Stimulated activated naive B cell treated with anti-CD40 and anti-IgM and Interleukin-4, amounts not matched to agents 10 μg/mL and 1 μg/mL and 100 μg/mL, for 72 hours (primary cell): ENCODE measurements around the gene ARHGAP25.

Experiments used
- ATAC-seq, 2 donors: fragments of 150-1000 bp; cut with Tn5 transposase; replicated peaks; 2 replicates each; pipeline ENCODE4 v1.10.0; 2021; ENCODE audit warnings: moderate library complexity in 1 of 2
- DNase-seq: peaks from one replicate; pipeline ENCODE4 v3.0.0; 2021
- H3K27ac Mint-ChIP-seq: one replicate; pipeline ENCODE4 v1.8.0; 2022; ENCODE audit warnings: mild to moderate bottlenecking, mixed read lengths
- H3K27me3 Mint-ChIP-seq, 2 donors: one replicate each; pipeline ENCODE4 v1.8.0; 2022; ENCODE audit warnings: mixed read lengths in 2 of 2
- H3K36me3 Mint-ChIP-seq, 2 donors: one replicate each; pipeline ENCODE4 v1.8.0; 2022; ENCODE audit warnings: mixed read lengths in 2 of 2, mild to moderate bottlenecking in 1 of 2
- H3K4me1 Mint-ChIP-seq, 2 donors: one replicate each; pipeline ENCODE4 v1.8.0; 2022; ENCODE audit warnings: mixed read lengths in 2 of 2, mild to moderate bottlenecking in 1 of 2
- H3K4me3 Mint-ChIP-seq, 2 donors: one replicate each; pipeline ENCODE4 v1.8.0; 2022; ENCODE audit warnings: mild to moderate bottlenecking in 2 of 2, mixed read lengths in 2 of 2, moderate library complexity in 1 of 2
- H3K9me3 Mint-ChIP-seq, 2 donors: one replicate each; pipeline ENCODE4 v1.8.0; 2022; ENCODE audit warnings: mixed read lengths in 2 of 2, mild to moderate bottlenecking in 1 of 2

Gene ARHGAP25

GRCh38 chr2:68741805-68742306 lies 7.2 kb downstream of the ARHGAP25 start:
- Mint-ChIP-seq H3K4me1 (peaks cover 60 to 83% of the 10 kb centered on the region in 2 donors), H3K36me3 (peaks cover 51 to 78% of the 10 kb centered on the region in 2 donors), H3K27me3 (no peaks in the 10 kb centered on the region), H3K27ac (peak overlapping the region; percentile 43), H3K9me3 (peaks cover 0 to 6% of the 10 kb centered on the region in 2 donors), H3K4me3 (peak overlapping the region; percentile 70 to 81)
- no peak for ATAC-seq
- DNase-seq = no peak

- Mint-ChIP-seq H3K27ac (peak overlapping the region; percentile 79), H3K9me3 (peaks cover 0 to 6% of the 10 kb centered on the region in 2 donors), H3K4me3 (peak overlapping the region; percentile 46 to 65), H3K4me1 (peaks cover 68 to 88% of the 10 kb centered on the region in 2 donors), H3K36me3 (peaks cover 57 to 84% of the 10 kb centered on the region in 2 donors), H3K27me3 (no peaks in the 10 kb centered on the region)
- ATAC-seq (peak; percentile 60 to 69), DNase-seq (no peak)
Measured at GRCh38 chr2:68742626-68743415, 8.2 kb downstream of the ARHGAP25 start.

- Mint-ChIP-seq H3K27me3 (no peaks in the 10 kb centered on the region), H3K9me3 (peaks cover 0 to 6% of the 10 kb centered on the region in 2 donors), H3K27ac (peak overlapping the region; percentile 15), H3K4me1 (peaks cover 72 to 93% of the 10 kb centered on the region in 2 donors), H3K4me3 (peak overlapping the region; percentile 46 to 65), H3K36me3 (peaks cover 60 to 83% of the 10 kb centered on the region in 2 donors)
- no peak for ATAC-seq
- DNase-seq = no peak
Measured at GRCh38 chr2:68743531-68743930, 8.9 kb downstream of the ARHGAP25 start.

GRCh38 chr2:68744366-68744912 lies 9.8 kb downstream of the ARHGAP25 start:
- DNase-seq = no peak
- Mint-ChIP-seq H3K27me3 (no peaks in the 10 kb centered on the region), H3K27ac (peak overlapping the region; percentile 42), H3K9me3 (peaks cover 0 to 6% of the 10 kb centered on the region in 2 donors), H3K4me1 (peaks cover 75 to 95% of the 10 kb centered on the region in 2 donors), H3K4me3 (peak overlapping the region; percentile 44 to 46), H3K36me3 (peaks cover 64 to 85% of the 10 kb centered on the region in 2 donors)
- ATAC-seq = no peak

GRCh38 chr2:68745006-68745405 lies 10.4 kb downstream of the ARHGAP25 start:
- H3K27ac Mint-ChIP-seq = peak overlapping the region; percentile 81
- H3K9me3 Mint-ChIP-seq = peaks cover 0 to 6% of the 10 kb centered on the region in 2 donors
- peaks cover 71 to 90% of the 10 kb centered on the region in 2 donors for H3K4me1 Mint-ChIP-seq
- DNase-seq (no peak), ATAC-seq (peak in 1 of 2 donors; percentile 17)
- no peaks in the 10 kb centered on the region for H3K27me3 Mint-ChIP-seq
- H3K36me3 Mint-ChIP-seq = peaks cover 63 to 83% of the 10 kb centered on the region in 2 donors
- H3K4me3 Mint-ChIP-seq = peak overlapping the region in 1 of 2 donors; percentile 47

- Mint-ChIP-seq H3K27me3 (no peaks in the 10 kb centered on the region), H3K36me3 (peaks cover 64 to 75% of the 10 kb centered on the region in 2 donors), H3K4me3 (no peak overlapping the region), H3K9me3 (peaks cover 0 to 6% of the 10 kb centered on the region in 2 donors), H3K27ac (peak overlapping the region; percentile 5), H3K4me1 (peaks cover 68 to 89% of the 10 kb centered on the region in 2 donors)
- no peak for ATAC-seq
- no peak for DNase-seq
Measured at GRCh38 chr2:68746408-68746807, 11.8 kb downstream of the ARHGAP25 start.

GRCh38 chr2:68747413-68747812 lies 12.8 kb downstream of the ARHGAP25 start:
- Mint-ChIP-seq H3K36me3 (peaks cover 61 to 76% of the 10 kb centered on the region in 2 donors), H3K4me3 (peak overlapping the region; percentile 7 to 13), H3K4me1 (peaks cover 71 to 91% of the 10 kb centered on the region in 2 donors), H3K27ac (peak overlapping the region; percentile 5), H3K27me3 (no peaks in the 10 kb centered on the region), H3K9me3 (peaks cover 0 to 6% of the 10 kb centered on the region in 2 donors)
- DNase-seq (no peak), ATAC-seq (no peak)

- H3K27ac Mint-ChIP-seq = peak overlapping the region; percentile 5
- H3K36me3 Mint-ChIP-seq = peaks cover 62 to 73% of the 10 kb centered on the region in 2 donors
- H3K4me3 Mint-ChIP-seq = peak overlapping the region; percentile 7 to 13
- ATAC-seq (no peak), DNase-seq (no peak)
- no peaks in the 10 kb centered on the region for H3K27me3 Mint-ChIP-seq
- peaks cover 0 to 6% of the 10 kb centered on the region in 2 donors for H3K9me3 Mint-ChIP-seq
- H3K4me1 Mint-ChIP-seq = peaks cover 69 to 89% of the 10 kb centered on the region in 2 donors
Measured at GRCh38 chr2:68747900-68748299, 13.3 kb downstream of the ARHGAP25 start.

GRCh38 chr2:68748568-68748967 lies 14.0 kb downstream of the ARHGAP25 start:
- Mint-ChIP-seq H3K4me3 (peak overlapping the region; percentile 11 to 13), H3K4me1 (peaks cover 67 to 89% of the 10 kb centered on the region in 2 donors), H3K9me3 (peaks cover 0 to 6% of the 10 kb centered on the region in 2 donors), H3K27me3 (no peaks in the 10 kb centered on the region), H3K36me3 (peaks cover 64 to 73% of the 10 kb centered on the region in 2 donors), H3K27ac (peak overlapping the region; percentile 75)
- DNase-seq (no peak), ATAC-seq (no peak)

- no peaks in the 10 kb centered on the region for H3K27me3 Mint-ChIP-seq
- H3K36me3 Mint-ChIP-seq = peaks cover 65 to 74% of the 10 kb centered on the region in 2 donors
- DNase-seq (no peak), ATAC-seq (no peak)
- H3K4me3 Mint-ChIP-seq = peak overlapping the region in 1 of 2 donors; percentile 36
- H3K27ac Mint-ChIP-seq = peak overlapping the region; percentile 75
- peaks cover 0 to 6% of the 10 kb centered on the region in 2 donors for H3K9me3 Mint-ChIP-seq
- H3K4me1 Mint-ChIP-seq = peaks cover 69 to 89% of the 10 kb centered on the region in 2 donors
Measured at GRCh38 chr2:68749345-68749744, 14.7 kb downstream of the ARHGAP25 start.

GRCh38 chr2:68750592-68751396 lies 16.2 kb downstream of the ARHGAP25 start:
- Mint-ChIP-seq H3K36me3 (peaks cover 59 to 70% of the 10 kb centered on the region in 2 donors), H3K4me1 (peaks cover 63 to 82% of the 10 kb centered on the region in 2 donors), H3K4me3 (no peak overlapping the region), H3K27ac (no peak overlapping the region), H3K9me3 (no peaks in the 10 kb centered on the region), H3K27me3 (no peaks in the 10 kb centered on the region)
- no peak for ATAC-seq
- DNase-seq = no peak

- peak overlapping the region in 1 of 2 donors; percentile 38 for H3K4me3 Mint-ChIP-seq
- H3K4me1 Mint-ChIP-seq = peaks cover 64 to 85% of the 10 kb centered on the region in 2 donors
- peak overlapping the region; percentile 72 for H3K27ac Mint-ChIP-seq
- DNase-seq (peak; percentile 73), ATAC-seq (peak; percentile 94)
- H3K9me3 Mint-ChIP-seq = peaks cover 2 to 4% of the 10 kb centered on the region in 2 donors
- peaks cover 58 to 69% of the 10 kb centered on the region in 2 donors for H3K36me3 Mint-ChIP-seq
- H3K27me3 Mint-ChIP-seq = no peaks in the 10 kb centered on the region
Measured at GRCh38 chr2:68751397-68752339, 17.1 kb downstream of the ARHGAP25 start.

- DNase-seq (no peak), ATAC-seq (no peak)
- Mint-ChIP-seq H3K9me3 (peaks cover 2 to 5% of the 10 kb centered on the region in 2 donors), H3K27me3 (no peaks in the 10 kb centered on the region), H3K4me1 (peaks cover 54 to 81% of the 10 kb centered on the region in 2 donors), H3K4me3 (peak overlapping the region in 1 of 2 donors; percentile 35), H3K27ac (peak overlapping the region; percentile 52), H3K36me3 (peaks cover 53 to 70% of the 10 kb centered on the region in 2 donors)
Measured at GRCh38 chr2:68753318-68753717, 18.7 kb downstream of the ARHGAP25 start.
